ENCODE data around the gene SSTR4. TPM values are rescaled to one million over a fixed set of nuclear protein-coding genes. Genes with fewer than 3 reads are reported as not detected.

The SSTR4 gene
- polyA plus RNA-seq, 2 of the 4 experiments (the other 2 are of a cell fraction), result 0.08 TPM; not detected in 1

DNA sequence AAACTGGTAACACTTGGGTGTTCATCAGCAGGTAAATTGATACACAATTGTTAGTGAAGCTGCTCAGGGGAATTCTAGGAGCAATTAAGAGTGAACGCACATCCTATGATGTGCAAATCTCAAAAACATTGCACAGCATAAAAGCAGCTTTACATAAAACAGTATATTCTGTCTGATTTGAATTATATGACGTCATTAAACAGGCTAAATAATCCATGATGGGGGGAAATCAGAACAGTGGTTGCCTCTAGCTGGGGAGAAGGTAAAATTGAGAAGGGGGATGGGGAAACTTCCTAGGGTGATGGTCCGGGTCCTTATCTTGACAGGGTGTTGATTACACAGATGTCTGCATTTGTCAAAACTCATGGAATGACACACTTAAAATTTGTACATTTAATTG, 31.7 kb downstream of the SSTR4 start:
- FAIRE-seq, result no peak
- CTCF ChIA-PET, result interaction anchor here (0.6 to 11.3 kb wide), 6 partner anchors 17 to 382 kb away, joined by 3 to 125 read pairs (median 3); partner anchors contain the start of gene THBD
- Histone ChIP-seq H3K4me1 (peaks cover 8% of the 10 kb centered on the region), H3K4me2 (no peak overlapping the region), H3K27ac (no peak overlapping the region), H3K9me3 (no peaks in the 10 kb centered on the region), H3K4me3 (no peak overlapping the region)
- 69% methylated on average over 3 of the region's 3 CpGs for WGBS (ENCODE audit: missing lambda C conversion rate)
- ATAC-seq, result no peak
- POLR2A ChIA-PET, result interaction anchor here (0.8 kb wide), 1 partner anchor 283 kb away, joined by 3 read pairs; no protein-coding TSS in a partner anchor
- TF ChIP-seq FOSL2 (IDR thresholded peaks at IDR 0.05) (no peak), FOSL2 (CRISPR knock-in tag; IDR thresholded peaks at IDR 0.05) (no peak), E2F6 (IDR thresholded peaks at IDR 0.05; ENCODE audit: borderline replicate concordance, low read depth) (no peak), HEYL (CRISPR knock-in tag; IDR thresholded peaks at IDR 0.05) (no peak), NFE2L2 (conservative IDR thresholded peaks at IDR 0.05; ENCODE audit: low read length) (no peak), BHLHE40 (IDR thresholded peaks at IDR 0.05; ENCODE audit: low read depth, low read length) (no peak), SMC3 (IDR thresholded peaks at IDR 0.05) (no peak), EHF (CRISPR knock-in tag; IDR thresholded peaks at IDR 0.05) (no peak), EHMT2 (IDR thresholded peaks at IDR 0.05; ENCODE audit: low read depth) (no peak), MAFK (IDR thresholded peaks at IDR 0.05; ENCODE audit: partially characterized antibody) (no peak), FOXS1 (CRISPR knock-in tag; IDR thresholded peaks at IDR 0.05) (no peak)
- DNase-seq (ENCODE audit: low read depth in 1 of 2, low spot score in 1 of 2), result no peak

DNA sequence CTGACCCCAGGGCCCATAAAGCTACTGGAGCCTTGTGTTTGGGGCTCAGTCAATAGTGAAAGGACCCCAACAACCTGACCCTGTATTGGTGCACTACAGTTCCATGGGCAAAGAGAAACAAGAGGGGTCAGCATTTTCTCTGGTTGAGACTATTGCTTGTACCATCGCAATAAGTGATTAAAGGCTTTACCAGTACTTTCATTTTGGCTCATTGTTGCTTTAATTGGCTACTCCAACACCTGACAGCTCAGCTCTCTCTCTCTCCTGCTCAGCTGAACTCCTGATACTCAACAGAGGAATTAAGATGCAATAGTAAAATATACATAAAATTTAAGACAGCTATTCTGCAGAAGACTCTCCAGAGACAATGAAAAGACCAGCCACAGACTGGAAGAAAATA, 33.2 kb downstream of the SSTR4 start:
- FAIRE-seq, result no peak

More for the DNA sequence above, 33.2 kb downstream of the SSTR4 start:
- Histone ChIP-seq H3K4me1 (no peaks in the 10 kb centered on the region), H3K9me3 (no peaks in the 10 kb centered on the region), H3K27ac (no peak overlapping the region), H3K4me3 (no peak overlapping the region), H3K4me2 (no peak overlapping the region)
- DNase-seq (ENCODE audit: low read depth in 1 of 2, low spot score in 1 of 2) (no peak), ATAC-seq (no peak)
- ChIA-PET CTCF (interaction anchor here (0.9 to 11.3 kb wide), 5 partner anchors 11 to 383 kb away, joined by 3 to 125 read pairs (median 5); partner anchors contain the start of gene THBD), POLR2A (no interaction called here)
- TF ChIP-seq RNF2 (IDR thresholded peaks at IDR 0.05; ENCODE audit: borderline replicate concordance, low read depth) (no peak), USF2 (IDR thresholded peaks at IDR 0.05) (no peak), CTCF (IDR thresholded peaks at IDR 0.05) (no peak), ATOH8 (CRISPR knock-in tag; IDR thresholded peaks at IDR 0.05; ENCODE audit: low read depth) (no peak), NFE2L2 (conservative IDR thresholded peaks at IDR 0.05; ENCODE audit: low read length) (no peak), RARB (CRISPR knock-in tag; IDR thresholded peaks at IDR 0.05) (no peak), RAD21 (conservative IDR thresholded peaks at IDR 0.05 in 1 of 2, IDR thresholded peaks at IDR 0.05 in 1 of 2) (no peak), ZFP36 (IDR thresholded peaks at IDR 0.05; ENCODE audit: borderline replicate concordance, partially characterized antibody) (no peak), FOXS1 (CRISPR knock-in tag; IDR thresholded peaks at IDR 0.05) (no peak), EP300 (IDR thresholded peaks at IDR 0.05) (no peak), JUN (IDR thresholded peaks at IDR 0.05) (no peak), POLR2AphosphoS2 (conservative IDR thresholded peaks at IDR 0.05; ENCODE audit: low read length) (no peak), ZNF302 (CRISPR knock-in tag; IDR thresholded peaks at IDR 0.05) (no peak), CBX2 (IDR thresholded peaks at IDR 0.05; ENCODE audit: borderline replicate concordance, low read depth) (no peak), ZSCAN20 (CRISPR knock-in tag; IDR thresholded peaks at IDR 0.05) (no peak), E2F6 (IDR thresholded peaks at IDR 0.05; ENCODE audit: borderline replicate concordance, low read depth) (no peak)
- WGBS (ENCODE audit: missing lambda C conversion rate), result 68% methylated on average over 1 of the region's 1 CpG
